Uterus (tissue), 4 donors: ENCODE results near the gene UNC93A. TPM values are rescaled to one million over a fixed set of nuclear protein-coding genes. Genes with fewer than 3 reads are reported as not detected.

ENCODE experiments used
- DNase-seq, 2 donors: peaks; one replicate each; pipeline ENCODE4 v3.0.0-alpha.2; 2019 to 2020
- H3K27ac ChIP-seq, 2 donors: fragments of 200-600 bp; sonication (generic); 1 replicate in 1 of 2; 2 replicates in 1 of 2; pipeline ENCODE4 v1.5.1; 2016 to 2018
- H3K27me3 ChIP-seq, 2 donors: fragments of 200-600 bp; sonication (generic); one replicate each; pipeline ENCODE4 v1.5.1; 2018 to 2019; ENCODE audit warnings: control low read depth in 1 of 2
- H3K36me3 ChIP-seq, 2 donors: fragments of 200-600 bp; sonication (generic); one replicate each; pipeline ENCODE4 v1.5.1; 2019; ENCODE audit warnings: control low read depth in 1 of 2
- H3K4me1 ChIP-seq, 2 donors: fragments of 200-600 bp; sonication (generic); one replicate each; pipeline ENCODE4 v1.5.1; 2018 to 2019; ENCODE audit warnings: control low read depth in 1 of 2
- H3K4me3 ChIP-seq, 2 donors: fragments of 200-600 bp; sonication (generic); 1 replicate in 1 of 2; 2 replicates in 1 of 2; pipeline ENCODE4 v1.5.1; 2018 to 2019; ENCODE audit warnings: mild to moderate bottlenecking in 1 of 2
- H3K9me3 ChIP-seq, 2 donors: fragments of 200-600 bp; sonication (generic); one replicate each; pipeline ENCODE4 v1.5.1; 2019; ENCODE audit warnings: control low read depth in 1 of 2
- CTCF ChIP-seq, 4 experiments: fragments of 200-600 bp in 2 of 4; fragments of 450-650 bp in 2 of 4; sonication (generic) in 2 of 4; IDR thresholded peaks; one replicate each; pipeline ENCODE4 v1.5.1; 2016 to 2019; ENCODE audit warnings: antibody characterized with exemption in 4 of 4, mild to moderate bottlenecking in 2 of 4, moderate library complexity in 1 of 4
- POLR2A ChIP-seq, 2 donors: fragments of 450-650 bp; IDR thresholded peaks; one replicate each; pipeline ENCODE4 v1.6.1; 2016; ENCODE audit warnings: antibody characterized with exemption in 2 of 2, mild to moderate bottlenecking in 1 of 2, moderate library complexity in 1 of 2
- intact Hi-C: fragments of 100-400 bp; cut with DNase I; formaldehyde crosslinking; loops from one replicate; pipeline ENCODE4 v1.15.1; 2023; ENCODE audit warnings: low total_unique reads
- total RNA-seq, 4 donors: library from RNA; depleted of rRNA in 3 of 4; stranded (reverse); fragments of >200 nt in 3 of 4; gene quantifications; one replicate each; pipeline versions ENCODE4 v1.1.0 to v1.2.4, GENCODE V29; 2014 to 2023
- donor health status: DM: yes; HTN: yes; CAD: no.

Gene UNC93A
- total RNA-seq, 4 donors from 2014 or later: 0.97 TPM; not detected in 3

- TF ChIP-seq CTCF (IDR thresholded peaks at IDR 0.05) (no peak), POLR2A (IDR thresholded peaks at IDR 0.05) (no peak)
- H3K27me3 ChIP-seq: no peaks in the 10 kb centered on the region
- no peak for DNase-seq
- no peaks in the 10 kb centered on the region for H3K4me1 ChIP-seq
- intact Hi-C loops: no loop called here
- no peaks in the 10 kb centered on the region for H3K36me3 ChIP-seq
- H3K27ac ChIP-seq: no peak overlapping the region
- H3K4me3 ChIP-seq: no peak overlapping the region
- H3K9me3 ChIP-seq: no peaks in the 10 kb centered on the region
Observed at GRCh38 chr6:167337675-167338449, 46.7 kb downstream of the UNC93A start.

- no peak overlapping the region for H3K4me3 ChIP-seq
- TF ChIP-seq CTCF (IDR thresholded peaks at IDR 0.05) (no peak), POLR2A (IDR thresholded peaks at IDR 0.05) (no peak)
- no peaks in the 10 kb centered on the region for H3K36me3 ChIP-seq
- no peak overlapping the region for H3K27ac ChIP-seq
- no peaks in the 10 kb centered on the region for H3K9me3 ChIP-seq
- intact Hi-C loops: no loop called here
- no peaks in the 10 kb centered on the region for H3K27me3 ChIP-seq
- DNase-seq: no peak
- no peaks in the 10 kb centered on the region for H3K4me1 ChIP-seq
Observed at GRCh38 chr6:167338541-167339117, 47.5 kb downstream of the UNC93A start.

GRCh38 chr6:167341038-167341583 is 50.0 kb downstream of the UNC93A start:
- H3K9me3 ChIP-seq: no peaks in the 10 kb centered on the region
- H3K27ac ChIP-seq: no peak overlapping the region
- H3K27me3 ChIP-seq: no peaks in the 10 kb centered on the region
- H3K4me1 ChIP-seq: no peaks in the 10 kb centered on the region
- TF ChIP-seq CTCF (IDR thresholded peaks at IDR 0.05): no peak
- TF ChIP-seq POLR2A (IDR thresholded peaks at IDR 0.05): no peak
- DNase-seq: no peak
- no peaks in the 10 kb centered on the region for H3K36me3 ChIP-seq
- intact Hi-C loops: no loop called here
- H3K4me3 ChIP-seq: no peak overlapping the region

- Histone ChIP-seq H3K4me3 (no peak overlapping the region), H3K27me3 (no peaks in the 10 kb centered on the region), H3K4me1 (no peaks in the 10 kb centered on the region), H3K27ac (no peak overlapping the region), H3K9me3 (no peaks in the 10 kb centered on the region), H3K36me3 (no peaks in the 10 kb centered on the region)
- no peak for DNase-seq
- no peak for TF ChIP-seq POLR2A (IDR thresholded peaks at IDR 0.05)
- TF ChIP-seq CTCF (IDR thresholded peaks at IDR 0.05): no peak
- intact Hi-C loops: no loop called here
Observed at GRCh38 chr6:167341665-167342655, 50.8 kb downstream of the UNC93A start.
